ENCODE measurements around the gene CABP1.

GRCh38 chr12:120702637-120703036 is 62.2 kb downstream of the CABP1 start:
- TF ChIP-seq CTCF (IDR thresholded peaks at IDR 0.05; ENCODE audit: low read length) = no peak
- TF ChIP-seq EZH2 (optimal IDR thresholded peaks at IDR 0.05; ENCODE audit: low read depth, low read length) = no peak

Data from MM.1S (cell line).